CD4-positive, alpha-beta T cell treated with Interleukin-21 for 1 hour (primary cell): Measurements from ENCODE around the gene SNX15.

Experiments
- DNase-seq: peaks from one replicate; pipeline ENCODE4 v3.0.0-alpha.2; 2020

SNX15 gene

GRCh38 chr11:65087216-65087615 lies 60.0 kb downstream of the SNX15 start:
- DNase-seq: no peak

- DNase-seq: no peak
Measured at GRCh38 chr11:65087827-65088226, 60.6 kb downstream of the SNX15 start.

GRCh38 chr11:65089621-65090020 lies 62.4 kb downstream of the SNX15 start:
- DNase-seq: no peak
